ENCODE measurements around the gene CISTR.
"Not testable (repeated sequence)": the region's sequence is repeated elsewhere in the genome, so short reads cannot be mapped to it uniquely, and the experiment has no call there.

The CISTR gene

DNA sequence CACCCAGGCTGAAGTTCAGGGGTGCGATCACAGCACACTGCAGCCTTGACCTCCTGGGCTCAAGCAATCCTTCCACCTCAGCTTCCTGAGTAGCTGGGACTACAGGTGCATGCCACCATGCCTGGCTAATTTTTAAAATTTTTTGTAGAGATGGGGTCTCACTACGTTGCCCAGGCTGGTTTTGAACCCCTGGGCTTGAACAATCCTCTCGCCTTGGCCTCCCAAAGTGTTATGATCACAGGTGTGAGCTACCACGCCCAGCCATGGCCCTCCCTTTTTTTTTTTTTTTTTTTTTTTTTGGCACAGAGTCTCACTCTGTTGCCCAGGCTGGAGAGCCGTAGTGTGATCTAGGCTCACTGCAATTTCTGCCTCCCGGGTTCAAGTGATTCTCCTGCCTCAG, 33.2 kb downstream of the CISTR start:
- not testable (repeated sequence) for DNase-seq (ENCODE audit: low spot score)

DNA sequence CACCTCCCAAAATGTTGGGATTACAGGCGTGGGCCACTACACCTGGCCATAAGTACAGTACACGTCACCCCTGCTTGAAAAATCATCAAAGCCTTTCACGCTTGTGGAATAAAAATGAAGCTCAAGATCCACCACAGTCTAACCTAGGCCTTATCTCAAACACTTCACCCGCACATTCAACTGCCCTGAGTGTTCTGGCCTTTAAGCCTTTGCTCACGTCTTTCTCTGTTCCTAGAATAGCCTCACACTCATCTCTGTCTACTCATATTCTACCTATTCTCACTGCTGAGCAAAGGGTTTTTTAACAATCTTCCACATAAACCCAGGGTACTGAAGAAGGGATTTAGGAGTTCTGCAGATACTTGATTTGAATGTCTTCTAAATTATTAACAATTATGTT, 34.5 kb downstream of the CISTR start:
- no peak for DNase-seq (ENCODE audit: low spot score)

DNA sequence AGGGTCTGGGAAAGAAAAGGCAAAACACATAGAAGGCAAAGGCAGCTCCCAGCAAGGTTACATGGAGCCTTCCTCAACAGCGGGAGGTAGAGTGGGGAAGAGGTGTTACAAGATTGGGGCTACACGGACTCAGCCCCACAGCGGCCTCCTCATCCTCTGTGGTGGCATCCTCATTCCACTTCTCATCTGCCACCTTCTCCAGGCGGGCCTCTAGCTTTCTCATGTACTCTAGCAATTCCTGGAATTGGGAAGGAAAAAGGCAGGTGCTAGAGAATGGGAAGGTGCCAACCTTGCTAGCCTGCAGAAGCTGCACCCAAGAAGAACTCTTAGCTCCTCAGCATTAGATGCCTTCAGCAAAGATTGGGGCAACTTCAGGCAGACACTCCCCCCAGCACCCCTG, 37.8 kb downstream of the CISTR start:
- DNase-seq (ENCODE audit: low spot score), result no peak

DNA sequence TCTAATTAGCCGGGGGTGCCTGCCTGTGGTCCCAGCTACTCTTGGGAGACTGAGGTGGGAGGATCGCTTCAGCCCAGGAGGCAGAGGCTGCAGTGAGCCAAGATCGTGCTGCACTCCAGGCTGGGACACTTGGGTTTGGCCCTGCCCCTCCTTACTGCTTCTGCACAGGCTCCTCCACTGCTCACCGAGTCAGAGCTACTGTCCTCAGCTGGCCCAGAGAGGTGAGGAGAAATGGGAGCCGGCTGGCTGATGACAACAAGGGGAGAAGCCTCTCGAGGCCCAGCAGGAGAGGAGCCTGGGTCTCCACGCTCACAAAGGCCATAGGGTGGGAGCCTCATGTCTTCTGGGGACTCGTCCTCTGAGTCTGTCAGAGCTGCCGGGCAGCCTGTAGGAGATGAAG, 38.3 kb downstream of the CISTR start:
- DNase-seq (ENCODE audit: low spot score), result no peak

DNA sequence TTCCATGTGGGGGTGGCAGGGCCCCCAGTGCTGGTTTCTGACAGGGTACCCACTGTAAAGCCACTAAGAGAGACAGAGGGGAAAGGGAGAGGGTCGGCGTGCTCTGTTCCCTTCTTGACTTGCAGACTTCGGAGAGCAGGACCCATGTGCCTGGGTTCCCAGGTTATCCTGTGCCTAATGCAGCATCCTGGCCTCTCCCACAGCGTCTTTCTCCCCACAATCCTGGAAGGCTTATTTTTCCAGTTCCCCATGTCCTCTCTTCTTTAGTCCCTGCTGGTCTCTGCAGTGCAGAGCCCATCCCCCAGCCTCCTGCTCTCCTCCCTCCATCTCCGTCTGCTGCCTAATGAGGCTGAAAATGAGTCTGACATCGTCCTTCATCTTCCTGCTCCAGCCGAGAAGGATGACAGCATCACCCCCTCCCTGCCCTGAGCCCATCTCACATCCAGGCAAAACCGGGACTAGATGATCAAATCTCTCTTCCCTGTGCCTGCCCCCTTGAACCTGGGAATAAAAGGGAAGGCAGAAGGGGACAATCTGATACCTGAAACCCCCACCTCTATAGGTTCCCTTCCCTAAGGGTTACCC, 39.6 kb downstream of the CISTR start:
- no peak for DNase-seq (ENCODE audit: low spot score)

DNA sequence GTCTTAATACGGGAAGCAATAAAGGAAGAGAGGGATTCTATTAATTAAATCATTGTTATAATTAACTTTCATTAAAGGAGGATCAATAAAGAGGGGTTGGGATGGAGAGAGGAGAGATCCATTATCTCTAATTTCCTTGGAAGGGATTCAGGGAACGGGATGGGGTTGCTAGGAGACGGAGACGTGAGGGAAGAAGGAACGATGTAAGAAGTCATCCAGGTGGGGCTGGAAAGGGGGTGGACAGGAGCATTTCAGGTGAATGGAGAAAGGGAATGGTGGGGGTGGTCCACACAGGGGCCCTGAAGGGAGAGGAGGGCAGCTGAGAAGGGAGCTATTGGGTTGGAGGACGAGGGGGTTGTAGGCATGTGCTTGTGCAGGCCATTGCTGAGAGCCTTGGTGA, 41.7 kb downstream of the CISTR start:
- no peak for DNase-seq (ENCODE audit: low spot score)

DNA sequence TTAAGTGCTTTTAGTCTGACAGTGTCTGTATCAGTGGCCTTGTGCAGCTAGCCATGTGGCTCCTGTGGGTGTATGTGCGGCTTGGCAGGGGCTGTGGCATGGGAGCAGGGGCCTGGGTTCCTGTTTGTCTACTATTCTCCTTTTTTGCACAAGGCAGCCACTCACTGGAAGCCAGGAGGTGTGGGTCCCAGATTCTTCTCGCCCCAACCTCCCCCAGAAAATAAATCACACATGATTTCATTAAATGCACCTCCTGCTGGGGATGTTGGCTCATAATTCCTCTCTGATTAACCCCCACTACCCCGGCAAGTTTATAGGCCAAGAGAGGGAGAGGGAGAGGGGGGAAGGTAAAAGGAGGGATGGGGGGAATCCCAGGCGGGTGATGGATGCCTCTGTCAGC, 42.1 kb downstream of the CISTR start:
- DNase-seq (ENCODE audit: low spot score), result no peak

DNA sequence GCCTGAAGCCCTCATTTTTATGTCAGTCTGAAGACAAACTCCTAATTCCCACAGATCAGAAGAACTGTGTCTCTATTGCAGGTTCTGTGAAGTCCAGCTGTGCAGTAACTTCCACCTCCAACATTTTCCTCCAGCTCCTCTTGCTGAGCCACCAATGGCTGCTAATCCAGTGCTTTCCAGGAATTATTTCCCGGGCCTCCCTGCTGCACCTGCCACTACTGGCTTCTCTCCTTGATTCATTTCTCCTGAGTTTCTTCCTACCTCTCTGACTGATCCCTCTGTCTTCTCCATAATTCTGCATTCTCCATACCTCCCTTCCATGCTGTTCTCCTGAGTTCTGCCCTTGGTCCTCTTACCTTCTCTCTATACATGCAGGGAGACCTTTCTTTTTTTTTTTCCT, 45.7 kb downstream of the CISTR start:
- DNase-seq (ENCODE audit: low spot score), result no peak

DNA sequence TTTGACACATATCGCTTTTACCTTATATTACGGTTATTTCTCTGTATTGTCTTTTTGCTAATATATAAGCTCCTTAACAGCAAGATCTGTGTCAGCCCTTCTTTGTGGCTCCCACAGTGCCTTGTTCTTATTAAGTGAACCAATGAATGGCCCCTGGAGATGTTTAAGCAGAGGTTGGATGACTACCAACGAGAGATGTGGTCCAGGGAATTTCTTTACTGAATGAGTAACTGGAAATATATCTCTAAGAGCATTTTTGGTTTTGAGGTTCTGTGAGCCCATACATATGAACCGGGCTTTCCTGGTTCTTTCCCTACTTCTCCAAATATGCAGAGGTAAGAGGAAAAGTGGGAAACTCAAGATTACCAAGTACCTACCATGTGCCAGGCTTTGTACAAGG, 48.0 kb downstream of the CISTR start:
- no peak for DNase-seq (ENCODE audit: low spot score)

DNA sequence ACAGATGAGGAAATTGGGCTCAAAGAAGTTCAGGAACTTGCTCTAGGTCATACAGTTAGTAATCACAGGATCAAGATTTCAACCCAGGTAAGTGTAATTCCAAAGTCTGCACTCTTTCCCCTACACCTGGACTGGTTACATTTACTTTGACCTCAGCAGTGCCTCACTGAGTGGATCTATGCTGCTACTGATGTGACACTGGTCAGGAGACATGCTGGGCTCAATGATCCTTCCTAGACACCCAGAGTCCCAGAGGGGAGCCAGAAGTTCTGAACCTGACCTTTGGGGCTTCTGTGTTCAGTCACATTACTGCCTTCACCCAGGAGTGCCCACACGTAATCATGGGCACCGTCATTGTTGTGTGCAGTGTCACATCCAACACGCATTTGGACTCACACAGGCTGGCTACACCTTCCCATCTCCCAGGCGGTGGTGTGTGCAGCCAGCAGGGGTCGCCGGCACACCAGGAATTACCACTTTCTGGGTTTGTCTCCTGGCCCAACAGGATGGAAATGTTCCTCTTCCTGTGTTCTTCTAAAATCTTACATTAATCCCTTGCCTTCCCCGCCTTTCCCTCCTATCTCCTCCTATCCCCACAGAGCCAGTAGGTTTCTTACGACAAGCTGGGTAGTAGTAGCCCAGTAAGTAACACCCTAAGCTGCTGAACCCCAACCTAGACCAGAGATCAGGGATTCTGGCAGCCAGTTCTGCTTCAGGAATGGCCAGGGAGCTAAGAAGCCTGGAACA, 50.1 kb downstream of the CISTR start:
- DNase-seq (ENCODE audit: low spot score), result peak; percentile 69

DNA sequence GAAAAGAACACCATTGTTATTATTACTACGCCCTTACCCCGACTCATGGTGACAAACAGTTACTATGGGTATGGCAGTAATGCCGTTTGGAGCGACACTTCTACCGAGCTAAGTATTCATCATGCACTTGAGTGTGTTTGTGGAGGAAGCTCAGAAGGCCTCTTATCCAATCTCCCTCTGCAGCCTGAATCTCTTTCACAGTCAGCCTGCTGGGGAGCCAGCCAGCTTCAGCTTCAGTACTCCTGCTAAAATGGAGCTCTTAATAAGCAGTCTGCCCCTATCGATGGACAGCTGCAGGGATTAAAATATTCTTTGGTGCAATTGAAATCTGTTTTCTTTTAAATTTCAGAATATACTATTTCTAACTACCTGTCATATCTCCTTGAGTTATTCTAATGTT, 51.2 kb downstream of the CISTR start:
- DNase-seq (ENCODE audit: low spot score), result no peak

DNA sequence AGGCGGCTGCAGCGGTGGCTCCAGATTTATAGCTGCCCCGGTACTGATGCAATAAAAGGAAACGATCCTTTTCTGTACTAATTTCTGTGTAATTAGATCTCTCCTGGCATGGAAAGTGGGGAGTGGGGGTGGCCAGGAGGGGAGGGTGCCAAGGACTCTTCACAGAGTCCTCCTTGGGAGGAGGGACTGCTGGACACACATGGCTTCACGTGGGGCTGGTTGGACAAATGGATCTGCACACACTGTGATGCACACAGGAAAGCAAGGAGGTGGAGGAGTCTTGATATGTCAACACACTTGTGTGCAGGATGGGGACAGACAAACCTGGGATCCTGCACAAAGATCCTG, 52.1 kb downstream of the CISTR start:
- no peak for DNase-seq (ENCODE audit: low spot score)

DNA sequence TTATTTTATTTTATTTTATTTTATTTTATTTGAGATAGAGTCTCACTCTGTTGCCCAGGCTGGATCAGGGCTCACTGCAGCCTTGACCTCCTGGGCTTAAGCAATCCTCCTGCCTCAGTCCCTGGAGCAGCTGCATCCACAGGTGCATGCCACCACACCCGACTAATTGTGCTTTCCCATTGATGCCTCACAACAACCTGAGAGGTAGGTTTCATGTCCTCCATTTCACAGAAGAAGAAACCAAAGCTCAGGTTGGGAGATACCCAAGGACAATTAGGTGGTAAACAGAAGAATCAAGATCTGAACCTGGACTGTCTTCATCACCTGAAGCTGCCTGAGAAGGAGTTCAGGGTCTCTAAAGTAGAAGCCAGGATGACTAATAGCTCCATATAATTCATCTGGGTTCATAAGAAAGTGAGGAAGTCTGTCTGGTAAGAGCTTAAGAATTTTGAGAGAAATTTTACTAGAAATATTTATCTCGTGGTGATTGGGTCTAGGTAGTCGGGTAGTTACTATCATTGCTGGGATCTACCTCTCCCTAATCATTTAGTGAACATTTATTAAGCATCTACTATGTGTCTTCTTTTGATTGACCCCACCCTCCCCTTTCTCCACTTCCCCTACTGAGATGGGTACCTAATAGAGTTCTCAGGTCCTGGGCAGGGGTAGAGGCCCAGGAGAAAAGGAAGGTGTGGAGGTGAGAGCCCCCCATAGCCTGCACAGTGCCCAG, 52.7 kb downstream of the CISTR start:
- no peak for DNase-seq (ENCODE audit: low spot score)

DNA sequence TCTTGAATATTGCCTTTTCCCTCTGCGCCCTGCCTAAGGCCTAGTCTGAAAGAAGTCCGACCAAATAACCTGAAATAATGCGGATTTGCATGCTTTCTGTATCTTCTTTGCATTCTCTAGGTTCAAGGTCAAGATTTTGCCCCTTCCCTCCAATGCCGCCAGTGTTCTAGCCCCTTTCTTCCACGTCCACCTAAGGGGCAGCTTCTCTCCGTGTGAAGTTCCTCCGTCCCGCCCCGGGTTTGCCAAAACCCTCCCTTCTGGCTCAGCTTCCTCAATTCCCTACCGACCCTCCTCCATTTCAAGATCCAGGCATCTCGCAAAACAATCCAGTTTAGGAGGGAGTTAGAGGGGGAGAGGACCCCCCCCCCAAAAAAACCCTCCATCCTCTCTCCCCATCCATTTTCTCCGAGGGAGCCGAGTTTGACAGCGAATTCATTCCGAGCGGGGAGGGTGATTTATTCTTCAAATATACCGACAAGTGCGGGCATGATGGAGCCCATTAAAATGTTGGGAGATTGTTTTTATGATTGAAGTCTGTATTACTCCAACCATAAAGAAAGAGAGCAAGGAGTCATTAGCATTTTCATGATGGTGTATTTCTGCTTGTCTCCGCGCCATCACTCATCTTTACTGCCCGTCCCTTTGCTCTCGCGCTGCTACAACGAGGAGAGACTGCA, 55.0 kb downstream of the CISTR start:
- DNase-seq (ENCODE audit: low spot score), result no peak
